Osteocyte (in vitro differentiated cells): ENCODE data around the gene DPP9. TPM values are rescaled to one million over a fixed set of nuclear protein-coding genes. Genes with fewer than 3 reads are reported as not detected.

Source experiments
- DNase-seq: peaks from one replicate; pipeline ENCODE4 v3.0.0; 2021; ENCODE audit warnings: mixed read lengths; ENCODE audit not compliant: unreplicated experiment; ENCODE audit errors: extremely low spot score
- H3K27ac Mint-ChIP-seq: one replicate; pipeline ENCODE4 v1.8.0; 2021; ENCODE audit warnings: mild to moderate bottlenecking, mixed read lengths; ENCODE audit not compliant: unreplicated experiment
- H3K27me3 Mint-ChIP-seq: one replicate; pipeline ENCODE4 v1.8.0; 2021; ENCODE audit warnings: mixed read lengths; ENCODE audit not compliant: unreplicated experiment
- H3K36me3 Mint-ChIP-seq: one replicate; pipeline ENCODE4 v1.8.0; 2021; ENCODE audit warnings: mixed read lengths; ENCODE audit not compliant: unreplicated experiment
- H3K4me1 Mint-ChIP-seq: one replicate; pipeline ENCODE4 v1.8.0; 2021; ENCODE audit warnings: mixed read lengths; ENCODE audit not compliant: unreplicated experiment
- H3K4me3 Mint-ChIP-seq: one replicate; pipeline ENCODE4 v1.8.0; 2021; ENCODE audit warnings: mild to moderate bottlenecking, moderate library complexity, mixed read lengths; ENCODE audit not compliant: unreplicated experiment
- H3K9me3 Mint-ChIP-seq: one replicate; pipeline ENCODE4 v1.8.0; 2021; ENCODE audit warnings: mixed read lengths; ENCODE audit not compliant: unreplicated experiment
- CTCF ChIP-seq: fragments of 200-600 bp; sonication (generic); IDR thresholded peaks from 2 replicates; pipeline ENCODE4 v1.5.0; 2021; ENCODE audit warnings: antibody characterized with exemption, mild to moderate bottlenecking, moderate library complexity
- total RNA-seq: library from RNA; stranded (reverse); gene quantifications from 2 replicates; pipeline ENCODE4 v1.2.1, GENCODE V29; 2021

DPP9 gene
- total RNA-seq, 1 donor from 2014 or later, result 54.8 TPM

GRCh38 chr19:4652075-4652474 is 71.6 kb downstream of the DPP9 start:
- Mint-ChIP-seq H3K36me3 (peaks cover 4% of the 10 kb centered on the region), H3K4me3 (no peak overlapping the region), H3K27ac (no peak overlapping the region), H3K9me3 (no peaks in the 10 kb centered on the region), H3K4me1 (peaks cover 10% of the 10 kb centered on the region), H3K27me3 (no peaks in the 10 kb centered on the region)
- no peak for TF ChIP-seq CTCF
- no peak for DNase-seq

GRCh38 chr19:4650159-4650558 is 73.5 kb downstream of the DPP9 start:
- peak overlapping the region; percentile 18 for H3K27ac Mint-ChIP-seq
- H3K27me3 Mint-ChIP-seq, result no peaks in the 10 kb centered on the region
- no peak overlapping the region for H3K4me3 Mint-ChIP-seq
- no peak for DNase-seq
- no peak for TF ChIP-seq CTCF
- H3K9me3 Mint-ChIP-seq, result no peaks in the 10 kb centered on the region
- peaks cover 4% of the 10 kb centered on the region for H3K36me3 Mint-ChIP-seq
- H3K4me1 Mint-ChIP-seq, result peaks cover 10% of the 10 kb centered on the region

- no peak for TF ChIP-seq CTCF
- Mint-ChIP-seq H3K4me1 (peaks cover 10% of the 10 kb centered on the region), H3K4me3 (no peak overlapping the region), H3K36me3 (peaks cover 1% of the 10 kb centered on the region), H3K27me3 (no peaks in the 10 kb centered on the region), H3K27ac (no peak overlapping the region), H3K9me3 (no peaks in the 10 kb centered on the region)
- no peak for DNase-seq
These were observed 74.1 kb downstream of the DPP9 start for GRCh38 chr19:4649392-4650047.

GRCh38 chr19:4647676-4648644 is 75.7 kb downstream of the DPP9 start:
- Mint-ChIP-seq H3K9me3 (no peaks in the 10 kb centered on the region), H3K27ac (no peak overlapping the region), H3K27me3 (no peaks in the 10 kb centered on the region), H3K4me3 (no peak overlapping the region), H3K4me1 (peaks cover 10% of the 10 kb centered on the region), H3K36me3 (no peaks in the 10 kb centered on the region)
- TF ChIP-seq CTCF, result peak; percentile 26
- no peak for DNase-seq

GRCh38 chr19:4645718-4646117 is 77.9 kb downstream of the DPP9 start:
- Mint-ChIP-seq H3K4me3 (no peak overlapping the region), H3K27me3 (no peaks in the 10 kb centered on the region), H3K36me3 (no peaks in the 10 kb centered on the region), H3K9me3 (no peaks in the 10 kb centered on the region), H3K27ac (no peak overlapping the region), H3K4me1 (peaks cover 12% of the 10 kb centered on the region)
- no peak for DNase-seq
- TF ChIP-seq CTCF, result no peak
